ENCODE results near the gene TRO. TPM values are rescaled to one million over a fixed set of nuclear protein-coding genes. Genes with fewer than 3 reads are reported as not detected.
A peak's percentile ranks its signal among the peaks of the same experiment; 100 is the strongest.

The TRO gene
- total RNA-seq, 1 donor from 2014 or later, result 83.9 TPM

DNA sequence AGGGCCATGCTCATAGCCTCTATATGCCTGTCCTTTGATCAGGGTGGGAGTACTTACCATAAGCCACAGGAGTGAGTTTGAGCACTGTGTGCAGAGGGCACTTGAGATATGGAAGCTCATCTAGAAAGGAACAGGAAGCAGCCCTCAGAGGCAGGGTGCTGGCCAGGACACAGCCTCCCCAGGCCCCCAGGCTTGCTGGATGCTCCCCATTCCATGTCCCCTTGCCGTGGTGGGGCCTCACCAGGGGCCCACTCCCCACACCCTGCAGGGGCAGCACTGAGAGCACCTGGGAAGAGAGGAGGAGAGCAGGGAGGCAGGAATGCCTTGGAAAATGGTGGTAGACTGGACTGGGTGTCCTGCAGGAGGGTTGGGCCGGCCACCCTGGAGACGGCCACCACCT lies 14.3 kb downstream of the TRO start:
- H3K27ac Mint-ChIP-seq (ENCODE audit: unreplicated experiment), result no peak overlapping the region
- no peak overlapping the region for H3K4me3 Mint-ChIP-seq (ENCODE audit: unreplicated experiment)
- no peak overlapping the region for H3K4me2 ChIP-seq (ENCODE audit: low read length)
- TF ChIP-seq, protein P1, sequence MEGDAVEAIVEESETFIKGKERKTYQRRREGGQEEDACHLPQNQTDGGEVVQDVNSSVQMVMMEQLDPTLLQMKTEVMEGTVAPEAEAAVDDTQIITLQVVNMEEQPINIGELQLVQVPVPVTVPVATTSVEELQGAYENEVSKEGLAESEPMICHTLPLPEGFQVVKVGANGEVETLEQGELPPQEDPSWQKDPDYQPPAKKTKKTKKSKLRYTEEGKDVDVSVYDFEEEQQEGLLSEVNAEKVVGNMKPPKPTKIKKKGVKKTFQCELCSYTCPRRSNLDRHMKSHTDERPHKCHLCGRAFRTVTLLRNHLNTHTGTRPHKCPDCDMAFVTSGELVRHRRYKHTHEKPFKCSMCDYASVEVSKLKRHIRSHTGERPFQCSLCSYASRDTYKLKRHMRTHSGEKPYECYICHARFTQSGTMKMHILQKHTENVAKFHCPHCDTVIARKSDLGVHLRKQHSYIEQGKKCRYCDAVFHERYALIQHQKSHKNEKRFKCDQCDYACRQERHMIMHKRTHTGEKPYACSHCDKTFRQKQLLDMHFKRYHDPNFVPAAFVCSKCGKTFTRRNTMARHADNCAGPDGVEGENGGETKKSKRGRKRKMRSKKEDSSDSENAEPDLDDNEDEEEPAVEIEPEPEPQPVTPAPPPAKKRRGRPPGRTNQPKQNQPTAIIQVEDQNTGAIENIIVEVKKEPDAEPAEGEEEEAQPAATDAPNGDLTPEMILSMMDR (IDR thresholded peaks at IDR 0.05; ENCODE audit: insufficient read depth, low read depth, low read length), result no peak
- no peak for DNase-seq (ENCODE audit: low read depth)
- H3K79me2 ChIP-seq (ENCODE audit: insufficient read depth, low read length), result no peaks in the 10 kb centered on the region
- peaks cover 8% of the 10 kb centered on the region for H3K36me3 Mint-ChIP-seq (ENCODE audit: low read depth, unreplicated experiment)
- H4K20me1 ChIP-seq (ENCODE audit: insufficient read depth, low read length), result no peaks in the 10 kb centered on the region
- no peaks in the 10 kb centered on the region for H3K9me3 ChIP-seq (ENCODE audit: insufficient read depth, low read depth, low read length)
- no peaks in the 10 kb centered on the region for H3K27me3 ChIP-seq (ENCODE audit: insufficient read depth, low read length)
- H2AFZ ChIP-seq (ENCODE audit: low read depth, low read length), result no peak overlapping the region
- peaks cover 3% of the 10 kb centered on the region for H3K27me3 Mint-ChIP-seq (ENCODE audit: low read depth, unreplicated experiment)
- FAIRE-seq, result no peak
- H3K9ac ChIP-seq (ENCODE audit: low read length), result no peak overlapping the region
- no peak overlapping the region for H3K27ac ChIP-seq (ENCODE audit: low read depth, low read length)
- no peaks in the 10 kb centered on the region for H3K4me1 ChIP-seq (ENCODE audit: insufficient read depth, low read length)
- H3K4me3 ChIP-seq (ENCODE audit: insufficient read depth, low read depth, low read length), result no peak overlapping the region
- no peaks in the 10 kb centered on the region for H3K36me3 ChIP-seq (ENCODE audit: insufficient read depth, low read length)
- no peaks in the 10 kb centered on the region for H3K9me3 Mint-ChIP-seq (ENCODE audit: unreplicated experiment)
- no peaks in the 10 kb centered on the region for H3K4me1 Mint-ChIP-seq (ENCODE audit: low read depth, unreplicated experiment)

DNA sequence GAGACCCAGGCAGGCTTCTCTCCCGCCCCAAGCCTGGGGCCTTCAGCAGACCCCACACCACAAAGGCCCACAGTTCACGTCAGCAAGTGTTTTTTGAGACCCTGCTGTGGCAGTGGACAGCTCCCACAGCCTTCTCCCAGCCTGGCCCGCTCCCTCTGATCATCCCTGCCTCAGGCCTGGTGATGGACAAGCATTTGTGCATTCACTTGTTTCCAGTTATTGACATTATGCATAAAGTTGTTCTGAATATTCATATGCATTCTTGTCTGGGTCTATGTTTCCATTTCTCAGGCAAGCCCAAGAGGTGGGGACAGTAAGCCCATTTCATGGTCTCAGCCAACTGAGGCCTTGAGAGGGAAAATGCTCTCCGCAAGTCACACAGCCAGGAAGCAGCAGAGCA lies 14.7 kb downstream of the TRO start:
- H3K4me3 Mint-ChIP-seq (ENCODE audit: unreplicated experiment), result no peak overlapping the region
- no peaks in the 10 kb centered on the region for H3K4me1 Mint-ChIP-seq (ENCODE audit: low read depth, unreplicated experiment)
- no peak for FAIRE-seq

DNA sequence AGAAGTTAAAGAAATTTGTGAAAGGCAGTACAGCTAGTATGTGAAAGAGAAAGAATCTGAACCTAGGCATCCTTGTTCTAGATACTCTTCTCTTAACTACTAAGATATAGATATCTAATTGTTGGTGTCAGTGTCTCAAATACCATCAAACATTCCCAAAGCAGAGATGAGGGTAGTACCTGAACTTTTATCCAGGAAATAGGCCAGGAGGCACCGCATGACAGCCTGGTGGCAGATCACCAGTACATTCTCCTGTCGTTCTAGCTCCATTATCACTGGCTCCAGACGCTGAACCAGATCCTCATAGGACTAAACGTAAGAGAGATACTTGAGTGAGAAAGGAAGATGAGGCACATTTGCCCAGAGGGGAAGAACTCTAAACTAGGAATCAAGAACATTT lies 16.8 kb downstream of the TRO start:
- Histone ChIP-seq H2AFZ (ENCODE audit: low read depth, low read length) (no peak overlapping the region), H4K20me1 (ENCODE audit: insufficient read depth, low read length) (no peaks in the 10 kb centered on the region), H3K79me2 (ENCODE audit: insufficient read depth, low read length) (no peaks in the 10 kb centered on the region), H3K9me3 (ENCODE audit: insufficient read depth, low read depth, low read length) (no peaks in the 10 kb centered on the region), H3K4me3 (ENCODE audit: insufficient read depth, low read depth, low read length) (no peak overlapping the region), H3K4me2 (ENCODE audit: low read length) (no peak overlapping the region), H3K27ac (ENCODE audit: low read depth, low read length) (no peak overlapping the region), H3K36me3 (ENCODE audit: insufficient read depth, low read length) (no peaks in the 10 kb centered on the region), H3K4me1 (ENCODE audit: insufficient read depth, low read length) (no peaks in the 10 kb centered on the region), H3K27me3 (ENCODE audit: insufficient read depth, low read length) (no peaks in the 10 kb centered on the region), H3K9ac (ENCODE audit: low read length) (no peak overlapping the region)
- DNase-seq (ENCODE audit: low read depth) (no peak), FAIRE-seq (peak; percentile 13)
- Mint-ChIP-seq H3K27me3 (ENCODE audit: low read depth, unreplicated experiment) (peaks cover 3% of the 10 kb centered on the region), H3K27ac (ENCODE audit: unreplicated experiment) (no peak overlapping the region), H3K36me3 (ENCODE audit: low read depth, unreplicated experiment) (peaks cover 2% of the 10 kb centered on the region), H3K4me1 (ENCODE audit: low read depth, unreplicated experiment) (no peaks in the 10 kb centered on the region), H3K4me3 (ENCODE audit: unreplicated experiment) (no peak overlapping the region), H3K9me3 (ENCODE audit: unreplicated experiment) (no peaks in the 10 kb centered on the region)
- TF ChIP-seq, protein P1 (IDR thresholded peaks at IDR 0.05; ENCODE audit: insufficient read depth, low read depth, low read length), result no peak
- no peak for TF ChIP-seq EZH2 (IDR thresholded peaks at IDR 0.05; ENCODE audit: insufficient read depth, low read length)

More for the DNA sequence above, 14.7 kb downstream of the TRO start:
- no peak overlapping the region for H3K9ac ChIP-seq (ENCODE audit: low read length)
- DNase-seq (ENCODE audit: low read depth), result no peak
- Mint-ChIP-seq H3K36me3 (ENCODE audit: low read depth, unreplicated experiment) (peaks cover 8% of the 10 kb centered on the region), H3K27ac (ENCODE audit: unreplicated experiment) (no peak overlapping the region), H3K9me3 (ENCODE audit: unreplicated experiment) (no peaks in the 10 kb centered on the region), H3K27me3 (ENCODE audit: low read depth, unreplicated experiment) (peaks cover 3% of the 10 kb centered on the region)
- H3K79me2 ChIP-seq (ENCODE audit: insufficient read depth, low read length), result no peaks in the 10 kb centered on the region
- no peaks in the 10 kb centered on the region for H4K20me1 ChIP-seq (ENCODE audit: insufficient read depth, low read length)
- H3K4me3 ChIP-seq (ENCODE audit: insufficient read depth, low read depth, low read length), result no peak overlapping the region
- H3K9me3 ChIP-seq (ENCODE audit: insufficient read depth, low read depth, low read length), result no peaks in the 10 kb centered on the region
- no peaks in the 10 kb centered on the region for H3K27me3 ChIP-seq (ENCODE audit: insufficient read depth, low read length)
- H3K4me1 ChIP-seq (ENCODE audit: insufficient read depth, low read length), result no peaks in the 10 kb centered on the region
- H2AFZ ChIP-seq (ENCODE audit: low read depth, low read length), result no peak overlapping the region
- H3K4me2 ChIP-seq (ENCODE audit: low read length), result no peak overlapping the region
- TF ChIP-seq, protein P1 (IDR thresholded peaks at IDR 0.05; ENCODE audit: insufficient read depth, low read depth, low read length), result no peak
- TF ChIP-seq EZH2 (IDR thresholded peaks at IDR 0.05; ENCODE audit: insufficient read depth, low read length), result no peak
- no peak overlapping the region for H3K27ac ChIP-seq (ENCODE audit: low read depth, low read length)
- no peaks in the 10 kb centered on the region for H3K36me3 ChIP-seq (ENCODE audit: insufficient read depth, low read length)
